ENCODE data around the gene PTPRF.
"Not testable (repeated sequence)": the region's sequence is repeated elsewhere in the genome, so short reads cannot be mapped to it uniquely, and the experiment has no call there.

PTPRF gene

GRCh38 chr1:43538969-43539368 lies 8.3 kb downstream of the PTPRF start:
- DNase-seq: no peak

GRCh38 chr1:43539726-43540434 lies 9.2 kb downstream of the PTPRF start:
- DNase-seq: no peak

GRCh38 chr1:43540653-43541071 lies 10.0 kb downstream of the PTPRF start:
- DNase-seq: no peak

GRCh38 chr1:43541141-43541540 lies 10.5 kb downstream of the PTPRF start:
- DNase-seq: no peak

- peak; percentile 5 to 67 for DNase-seq
These were observed 11.2 kb downstream of the PTPRF start for GRCh38 chr1:43541721-43542401.

- no peak for DNase-seq
These were observed 12.1 kb downstream of the PTPRF start for GRCh38 chr1:43542527-43543458.

GRCh38 chr1:43543567-43543966 lies 12.9 kb downstream of the PTPRF start:
- no peak for DNase-seq

- no peak for DNase-seq
These were observed 14.6 kb downstream of the PTPRF start for GRCh38 chr1:43545339-43545694.

GRCh38 chr1:43545695-43546387 lies 15.2 kb downstream of the PTPRF start:
- DNase-seq: peak; percentile 7 to 54

GRCh38 chr1:43546388-43547100 lies 15.9 kb downstream of the PTPRF start:
- DNase-seq: no peak

GRCh38 chr1:43547538-43548072 lies 16.9 kb downstream of the PTPRF start:
- DNase-seq: no peak

GRCh38 chr1:43548285-43549271 lies 17.9 kb downstream of the PTPRF start:
- DNase-seq: no peak

- DNase-seq: not testable (repeated sequence)
These were observed 18.7 kb downstream of the PTPRF start for GRCh38 chr1:43549394-43549793.

- DNase-seq: no peak
These were observed 19.4 kb downstream of the PTPRF start for GRCh38 chr1:43549921-43550597.

GRCh38 chr1:43550598-43551246 lies 20.0 kb downstream of the PTPRF start:
- no peak for DNase-seq

- DNase-seq: no peak
These were observed 20.8 kb downstream of the PTPRF start for GRCh38 chr1:43551396-43551888.

GRCh38 chr1:43552059-43552742 lies 21.5 kb downstream of the PTPRF start:
- DNase-seq: no peak

GRCh38 chr1:43552813-43553212 lies 22.1 kb downstream of the PTPRF start:
- peak in 1 of 2 experiments; percentile 26 for DNase-seq

Measured in NCI-H446 (cell line).